Fibroblast of lung (primary cell): ENCODE data around the gene CRTC1. TPM values are rescaled to one million over a fixed set of nuclear protein-coding genes. Genes with fewer than 3 reads are reported as not detected.

Source experiments
- DNase-seq, 2 donors: peaks; one replicate each; pipeline versions ENCODE4 v3.0.0 to v3.0.0-alpha.2; 2010; ENCODE audit warnings: low read depth in 2 of 2
- H2AFZ ChIP-seq: 2 replicates; pipeline ENCODE4 v1.5.1; 2012; ENCODE audit warnings: low read length, control low read depth, inconsistent platforms
- H3K27ac ChIP-seq: 2 replicates; pipeline ENCODE4 v1.5.1; 2011; ENCODE audit warnings: low read length, control low read depth; ENCODE audit not compliant: insufficient read depth
- H3K27me3 ChIP-seq: 2 replicates; pipeline ENCODE4 v1.5.1; 2011; ENCODE audit warnings: mild to moderate bottlenecking, low read length; ENCODE audit not compliant: control insufficient read depth, insufficient read depth
- H3K36me3 ChIP-seq: 2 replicates; pipeline ENCODE4 v1.5.1; 2011; ENCODE audit warnings: low read length; ENCODE audit not compliant: control insufficient read depth, insufficient read depth
- H3K4me1 ChIP-seq: 2 replicates; pipeline ENCODE4 v1.5.1; 2011; ENCODE audit warnings: low read length; ENCODE audit not compliant: control insufficient read depth, insufficient read depth; ENCODE audit errors: extremely low read depth
- H3K4me2 ChIP-seq: 2 replicates; pipeline ENCODE4 v1.5.1; 2011; ENCODE audit warnings: low read length, control low read depth; ENCODE audit not compliant: insufficient read depth; ENCODE audit errors: extremely low read depth
- H3K4me3 ChIP-seq, 4 experiments: fragments of 200-600 bp in 1 of 4; sonication (generic) in 1 of 4; replicated peaks in 1 of 4; 2 replicates each; pipeline ENCODE4 v1.5.1; 2011 to 2016; ENCODE audit warnings: low read length in 4 of 4, low read depth in 3 of 4, mild to moderate bottlenecking in 3 of 4, control low read depth in 2 of 4, inconsistent platforms in 1 of 4, mixed read lengths in 1 of 4; ENCODE audit not compliant: insufficient read depth in 1 of 4; ENCODE audit errors: control extremely low read depth in 1 of 4
- H3K79me2 ChIP-seq: 2 replicates; pipeline ENCODE4 v1.5.1; 2012; ENCODE audit warnings: mild to moderate bottlenecking, low read length, inconsistent platforms; ENCODE audit not compliant: control insufficient read depth, insufficient read depth
- H3K9ac ChIP-seq: 2 replicates; pipeline ENCODE4 v1.5.1; 2011; ENCODE audit warnings: mild to moderate bottlenecking, low read length, control low read depth; ENCODE audit not compliant: insufficient read depth
- H3K9me3 ChIP-seq: 2 replicates; pipeline ENCODE4 v1.5.1; 2012; ENCODE audit warnings: low read depth, low read length; ENCODE audit not compliant: control insufficient read depth, insufficient read depth
- H4K20me1 ChIP-seq: 2 replicates; pipeline ENCODE4 v1.5.1; 2011; ENCODE audit warnings: low read length; ENCODE audit not compliant: control insufficient read depth, insufficient read depth; ENCODE audit errors: extremely low read depth
- EZH2 ChIP-seq: IDR thresholded peaks from 2 replicates; pipeline ENCODE4 v1.5.1; 2012; ENCODE audit warnings: low read length, control low read depth, mild to moderate bottlenecking; ENCODE audit errors: missing control alignments
- polyA plus RNA-seq, 2 donors: library from polyadenylated mRNA; depleted of rRNA in 1 of 2; stranded (reverse) in 1 of 2; unstranded in 1 of 2; fragments of >200 nt; gene quantifications; 2 replicates each; pipeline ENCODE4 v1.2.1, GENCODE V29; 2011 to 2012; ENCODE audit warnings: missing spikeins in 1 of 2
- total RNA-seq: library from RNA; depleted of rRNA; stranded (reverse); fragments of >200 nt; gene quantifications from 2 replicates; pipeline ENCODE4 v1.2.1, GENCODE V29; 2014
- TF ChIP-seq, protein P1 (sequence below), 2 donors: IDR thresholded peaks in 1 of 2; conservative IDR thresholded peaks in 1 of 2; 1 replicate in 1 of 2; 2 replicates in 1 of 2; pipeline ENCODE4 v1.5.1; 2011 to 2012; ENCODE audit warnings: low read length in 2 of 2, control low read depth in 1 of 2, inconsistent platforms in 1 of 2, low read depth in 1 of 2, mild to moderate bottlenecking in 1 of 2

CRTC1 gene
- total and polyA plus RNA-seq, 2 donors (not counting 1 experiment from before 2014, with no cell fraction given) = 1.2 to 2.0 TPM

DNA sequence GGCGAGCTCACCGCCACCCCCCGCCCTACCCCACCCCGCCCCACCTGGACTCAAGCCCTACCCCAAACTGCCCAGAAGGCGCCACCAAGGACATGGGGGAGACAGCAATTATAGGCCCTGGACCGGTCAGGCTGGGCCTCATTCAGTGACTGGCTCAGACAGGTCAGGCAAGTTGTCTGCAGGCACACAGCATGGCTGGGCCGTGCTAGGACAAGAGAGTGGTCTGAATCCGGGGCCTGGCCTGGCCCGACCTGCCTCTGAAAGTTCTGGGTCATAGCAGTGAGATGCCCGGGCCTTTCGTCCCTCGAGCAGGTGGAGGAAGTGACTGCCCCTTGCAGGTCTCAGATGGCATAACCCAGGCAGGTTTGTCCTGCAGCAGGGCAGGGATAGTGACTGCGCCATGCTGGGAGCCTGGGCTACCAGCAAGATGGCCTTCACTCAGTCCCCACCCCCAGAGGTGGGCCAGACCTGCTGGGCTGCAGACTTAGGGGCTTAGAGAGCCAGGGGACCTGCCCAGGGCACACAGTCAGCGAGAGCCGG is 86.6 kb downstream of the CRTC1 start:
- no peak overlapping the region for H3K27ac ChIP-seq

DNA sequence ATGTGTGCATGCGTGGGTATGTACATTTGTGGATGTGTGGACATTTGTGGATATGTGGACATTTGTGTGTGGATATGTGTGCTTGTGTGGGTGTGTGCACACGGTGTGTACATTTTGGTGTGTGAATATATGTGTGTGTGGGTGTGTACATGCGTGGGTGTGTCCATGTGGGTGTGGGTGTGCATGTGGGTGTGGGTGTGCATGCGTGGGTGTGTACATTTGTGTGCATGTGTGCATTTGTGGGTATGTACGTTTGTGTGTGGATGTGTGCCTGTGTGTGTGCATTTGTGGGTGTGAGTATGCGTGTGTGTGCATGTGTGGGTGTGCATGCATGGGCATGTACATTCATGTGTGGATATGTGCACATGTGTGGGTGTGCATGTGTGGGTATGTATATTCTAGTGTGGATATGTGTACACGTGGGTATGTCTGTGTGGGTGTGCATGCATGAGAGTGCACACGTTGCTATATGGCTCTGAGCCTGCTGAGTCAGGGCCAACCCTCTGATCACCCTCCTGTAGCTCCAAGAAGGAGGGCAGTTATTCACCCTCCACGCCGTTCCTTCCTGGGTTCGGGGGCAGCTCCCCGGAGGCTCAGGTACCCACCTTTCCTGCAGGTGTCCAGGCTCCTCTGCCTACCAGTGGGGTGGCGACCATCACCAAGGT is 87.3 kb downstream of the CRTC1 start:
- DNase-seq = no peak
- peaks cover 2% of the 10 kb centered on the region for H3K4me1 ChIP-seq
- TF ChIP-seq, protein P1, sequence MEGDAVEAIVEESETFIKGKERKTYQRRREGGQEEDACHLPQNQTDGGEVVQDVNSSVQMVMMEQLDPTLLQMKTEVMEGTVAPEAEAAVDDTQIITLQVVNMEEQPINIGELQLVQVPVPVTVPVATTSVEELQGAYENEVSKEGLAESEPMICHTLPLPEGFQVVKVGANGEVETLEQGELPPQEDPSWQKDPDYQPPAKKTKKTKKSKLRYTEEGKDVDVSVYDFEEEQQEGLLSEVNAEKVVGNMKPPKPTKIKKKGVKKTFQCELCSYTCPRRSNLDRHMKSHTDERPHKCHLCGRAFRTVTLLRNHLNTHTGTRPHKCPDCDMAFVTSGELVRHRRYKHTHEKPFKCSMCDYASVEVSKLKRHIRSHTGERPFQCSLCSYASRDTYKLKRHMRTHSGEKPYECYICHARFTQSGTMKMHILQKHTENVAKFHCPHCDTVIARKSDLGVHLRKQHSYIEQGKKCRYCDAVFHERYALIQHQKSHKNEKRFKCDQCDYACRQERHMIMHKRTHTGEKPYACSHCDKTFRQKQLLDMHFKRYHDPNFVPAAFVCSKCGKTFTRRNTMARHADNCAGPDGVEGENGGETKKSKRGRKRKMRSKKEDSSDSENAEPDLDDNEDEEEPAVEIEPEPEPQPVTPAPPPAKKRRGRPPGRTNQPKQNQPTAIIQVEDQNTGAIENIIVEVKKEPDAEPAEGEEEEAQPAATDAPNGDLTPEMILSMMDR (conservative IDR thresholded peaks at IDR 0.05 in 1 of 2, IDR thresholded peaks at IDR 0.05 in 1 of 2; ENCODE audit: low read depth in 1 of 2, low read length in 2 of 2) = no peak
- no peak for TF ChIP-seq EZH2
- no peak overlapping the region for H3K4me3 ChIP-seq
- no peaks in the 10 kb centered on the region for H3K79me2 ChIP-seq
- H3K4me2 ChIP-seq = no peak overlapping the region
- no peak overlapping the region for H3K27ac ChIP-seq
- no peak overlapping the region for H3K9ac ChIP-seq
- no peak overlapping the region for H2AFZ ChIP-seq
- no peaks in the 10 kb centered on the region for H4K20me1 ChIP-seq
- no peaks in the 10 kb centered on the region for H3K9me3 ChIP-seq
- no peaks in the 10 kb centered on the region for H3K27me3 ChIP-seq
- H3K36me3 ChIP-seq = no peaks in the 10 kb centered on the region

More for the DNA sequence above, 86.6 kb downstream of the CRTC1 start:
- Histone ChIP-seq H3K9ac (no peak overlapping the region), H2AFZ (no peak overlapping the region), H3K9me3 (no peaks in the 10 kb centered on the region), H3K27me3 (no peaks in the 10 kb centered on the region), H3K4me1 (no peaks in the 10 kb centered on the region), H3K36me3 (no peaks in the 10 kb centered on the region), H3K79me2 (no peaks in the 10 kb centered on the region), H4K20me1 (no peaks in the 10 kb centered on the region), H3K4me2 (no peak overlapping the region), H3K4me3 (no peak overlapping the region)
- no peak for DNase-seq
- TF ChIP-seq, protein P1 (conservative IDR thresholded peaks at IDR 0.05 in 1 of 2, IDR thresholded peaks at IDR 0.05 in 1 of 2; ENCODE audit: low read depth in 1 of 2, low read length in 2 of 2) = no peak
- no peak for TF ChIP-seq EZH2

DNA sequence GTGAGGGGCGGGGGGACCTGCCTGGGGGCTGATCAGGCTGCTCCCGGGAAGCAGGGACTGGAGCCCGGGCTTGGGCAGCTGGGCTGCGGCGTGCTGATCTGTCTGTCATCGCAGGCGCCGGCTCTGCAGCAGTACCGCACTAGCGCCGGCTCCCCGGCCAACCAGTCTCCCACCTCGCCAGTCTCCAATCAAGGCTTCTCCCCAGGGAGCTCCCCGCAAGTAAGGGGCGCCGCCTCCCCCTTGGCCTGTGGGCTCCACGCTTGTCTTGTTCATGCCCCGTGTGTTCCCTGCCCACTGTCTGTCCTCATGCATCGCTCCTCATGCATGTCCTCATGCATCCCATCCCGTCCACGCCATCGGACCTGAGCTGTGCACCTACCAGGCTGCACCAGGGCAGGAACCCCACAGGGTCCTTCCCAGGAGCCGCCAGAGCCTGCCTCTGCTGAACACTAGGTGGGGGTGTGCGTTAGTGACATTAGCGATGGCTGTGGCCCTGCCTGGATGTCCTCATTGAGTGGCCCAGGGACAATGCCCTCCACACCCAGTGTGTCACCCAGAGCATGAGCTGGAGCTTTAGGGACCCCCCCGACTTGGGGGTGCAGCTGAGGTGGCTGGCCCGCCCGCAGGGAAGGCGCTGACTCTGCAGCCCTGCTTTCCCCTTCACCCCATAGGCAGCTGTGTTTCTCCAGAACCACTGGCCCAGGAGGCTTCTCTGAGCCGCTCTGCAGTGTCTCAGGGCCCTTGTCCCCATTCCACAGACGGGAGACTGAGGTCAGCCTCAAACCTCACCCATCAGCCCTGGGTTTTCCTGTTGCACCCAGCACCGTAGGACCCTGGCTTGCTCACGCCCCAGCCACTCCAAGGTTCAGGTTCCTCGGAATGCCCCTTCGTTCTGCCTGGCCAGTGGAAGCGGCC is 88.1 kb downstream of the CRTC1 start:
- H3K4me1 ChIP-seq = peaks cover 10% of the 10 kb centered on the region
- no peak overlapping the region for H3K27ac ChIP-seq
- TF ChIP-seq, protein P1 (conservative IDR thresholded peaks at IDR 0.05 in 1 of 2, IDR thresholded peaks at IDR 0.05 in 1 of 2; ENCODE audit: low read depth in 1 of 2, low read length in 2 of 2) = peak; percentile 4 to 21
- no peak for TF ChIP-seq EZH2
- H3K4me3 ChIP-seq = no peak overlapping the region
- no peak overlapping the region for H3K9ac ChIP-seq
- H3K9me3 ChIP-seq = no peaks in the 10 kb centered on the region
- no peaks in the 10 kb centered on the region for H4K20me1 ChIP-seq
- H3K79me2 ChIP-seq = no peaks in the 10 kb centered on the region
- no peak overlapping the region for H2AFZ ChIP-seq
- H3K27me3 ChIP-seq = no peaks in the 10 kb centered on the region
- no peaks in the 10 kb centered on the region for H3K36me3 ChIP-seq
- no peak for DNase-seq
- no peak overlapping the region for H3K4me2 ChIP-seq
